NCI-H524 treated with DMSO at 0.1 percent for 48 hours (cell line): ENCODE data around the gene GLYR1.
A peak's percentile ranks its signal among the peaks of the same experiment; 100 is the strongest.

ENCODE experiments used
- DNase-seq: peaks from one replicate; lab custom pipeline; 2025; lab: John Stamatoyannopoulos, UW

The GLYR1 gene

GRCh38 chr16:4805231-4805630, 41.9 kb downstream of the GLYR1 start:
- no peak for DNase-seq

- no peak for DNase-seq
Measured at GRCh38 chr16:4803898-4804762, 43.0 kb downstream of the GLYR1 start.

GRCh38 chr16:4803401-4803844, 43.7 kb downstream of the GLYR1 start:
- DNase-seq = no peak

- peak; percentile 74 for DNase-seq
Measured at GRCh38 chr16:4802659-4803287, 44.3 kb downstream of the GLYR1 start.

GRCh38 chr16:4801962-4802658, 45.0 kb downstream of the GLYR1 start, which contains the start of gene ROGDI:
ROGDI (minus strand) TSS chr16:4802633; CDS start chr16:4802571, 62 bp downstream.
- peak; percentile 20 for DNase-seq

GRCh38 chr16:4801051-4801961, 45.8 kb downstream of the GLYR1 start:
- no peak for DNase-seq

- DNase-seq = peak; percentile 57
Measured at GRCh38 chr16:4800290-4801041, 46.6 kb downstream of the GLYR1 start.

GRCh38 chr16:4799171-4799855, 47.8 kb downstream of the GLYR1 start:
- no peak for DNase-seq

GRCh38 chr16:4798456-4798855, 48.6 kb downstream of the GLYR1 start:
- DNase-seq = no peak

GRCh38 chr16:4797805-4798252, 49.3 kb downstream of the GLYR1 start:
- DNase-seq = no peak

GRCh38 chr16:4796982-4797804, 49.9 kb downstream of the GLYR1 start:
- no peak for DNase-seq

GRCh38 chr16:4795828-4796572, 51.1 kb downstream of the GLYR1 start:
- no peak for DNase-seq

- DNase-seq = no peak
Measured at GRCh38 chr16:4795181-4795827, 51.8 kb downstream of the GLYR1 start, which contains the start of gene SMIM22. SMIM22 (plus strand) TSS chr16:4795369; CDS start chr16:4795735, 366 bp downstream.

- no peak for DNase-seq
Measured at GRCh38 chr16:4792951-4793513, 54.1 kb downstream of the GLYR1 start.

GRCh38 chr16:4790871-4791270, 56.2 kb downstream of the GLYR1 start:
- no peak for DNase-seq

GRCh38 chr16:4790261-4790660, 56.8 kb downstream of the GLYR1 start:
- no peak for DNase-seq

- no peak for DNase-seq
Measured at GRCh38 chr16:4788910-4789309, 58.2 kb downstream of the GLYR1 start.

GRCh38 chr16:4788489-4788889, 58.6 kb downstream of the GLYR1 start:
- DNase-seq = no peak
